HG03196 (cell line): ENCODE measurements around the gene ZNF37A.
"Not testable (repeated sequence)": the region's sequence is repeated elsewhere in the genome, so short reads cannot be mapped to it uniquely, and the experiment has no call there.

Source experiments
- ATAC-seq: cut with Tn5 transposase; IDR thresholded peaks from one replicate; pipeline ENCODE4 v1.9.1; 2021; ENCODE audit not compliant: unreplicated experiment

The ZNF37A gene

GRCh38 chr10:38147686-38148085, 53.5 kb downstream of the ZNF37A start:
- ATAC-seq = no peak

GRCh38 chr10:38150891-38151463, 56.8 kb downstream of the ZNF37A start:
- ATAC-seq = not testable (repeated sequence)

- no peak for ATAC-seq
These were observed 62.5 kb downstream of the ZNF37A start for GRCh38 chr10:38156416-38157269.

GRCh38 chr10:38157270-38157685, 63.1 kb downstream of the ZNF37A start:
- no peak for ATAC-seq

- ATAC-seq = no peak
These were observed 64.9 kb downstream of the ZNF37A start for GRCh38 chr10:38159004-38159403.

GRCh38 chr10:38163617-38164016, 69.5 kb downstream of the ZNF37A start:
- ATAC-seq = no peak

GRCh38 chr10:38174336-38174735, 80.2 kb downstream of the ZNF37A start:
- no peak for ATAC-seq

GRCh38 chr10:38184477-38184876, 90.3 kb downstream of the ZNF37A start:
- ATAC-seq = no peak
